Spleen (tissue), 7 donors: ENCODE results near the gene CCL17.

Source experiments
- CTCF ChIP-seq, 11 experiments: fragments of 200-600 bp in 7 of 11; fragments of 450-650 bp in 4 of 11; sonication (generic) in 4 of 11; IDR thresholded peaks in 8 of 11; conservative IDR thresholded peaks in 3 of 11; 1 replicate in 7 of 11; 2 replicates in 4 of 11; pipeline versions ENCODE4 v1.4.0 to v1.8.0; 2016 to 2021; ENCODE audit warnings: antibody characterized with exemption in 11 of 11, inconsistent platforms in 4 of 11, mild to moderate bottlenecking in 1 of 11
- POLR2A ChIP-seq, 3 donors: fragments of 450-650 bp; IDR thresholded peaks; one replicate each; pipeline ENCODE4 v1.5.1; 2017; ENCODE audit warnings: antibody characterized with exemption in 3 of 3, mild to moderate bottlenecking in 1 of 3
- POLR2AphosphoS5 ChIP-seq, 3 donors: sonication (generic); formaldehyde crosslinking; IDR thresholded peaks; one replicate each; pipeline ENCODE4 v1.5.1; 2017; ENCODE audit warnings: antibody characterized with exemption in 3 of 3
- donor health status: DM: no; HTN: no; CAD: no; lungs with moderate emphysema.
- donor health status: DM: no; HTN: no; CAD: no.
- donor health status: DM: no; HTN: no; CAD: no.

- TF ChIP-seq CTCF (IDR thresholded peaks at IDR 0.05 in 8 of 11, conservative IDR thresholded peaks at IDR 0.05 in 3 of 11) (no peak), POLR2A (IDR thresholded peaks at IDR 0.05) (no peak), POLR2AphosphoS5 (IDR thresholded peaks at IDR 0.05) (no peak)
These were observed 14.9 kb downstream of the CCL17 start for GRCh38 chr16:57419506-57419905.
